Lower leg skin (tissue), 3 donors: Measurements from ENCODE around the gene FAM174B.

Experiments used
- CTCF ChIP-seq, 3 donors: fragments of 450-650 bp; IDR thresholded peaks; one replicate each; pipeline ENCODE4 v1.5.1; 2016; ENCODE audit warnings: antibody characterized with exemption in 3 of 3, mild to moderate bottlenecking in 3 of 3, moderate library complexity in 2 of 3
- POLR2A ChIP-seq, 2 donors: fragments of 450-650 bp; IDR thresholded peaks; one replicate each; pipeline ENCODE4 v1.6.1; 2016 to 2017; ENCODE audit warnings: antibody characterized with exemption in 2 of 2, mild to moderate bottlenecking in 1 of 2, moderate library complexity in 1 of 2

DNA sequence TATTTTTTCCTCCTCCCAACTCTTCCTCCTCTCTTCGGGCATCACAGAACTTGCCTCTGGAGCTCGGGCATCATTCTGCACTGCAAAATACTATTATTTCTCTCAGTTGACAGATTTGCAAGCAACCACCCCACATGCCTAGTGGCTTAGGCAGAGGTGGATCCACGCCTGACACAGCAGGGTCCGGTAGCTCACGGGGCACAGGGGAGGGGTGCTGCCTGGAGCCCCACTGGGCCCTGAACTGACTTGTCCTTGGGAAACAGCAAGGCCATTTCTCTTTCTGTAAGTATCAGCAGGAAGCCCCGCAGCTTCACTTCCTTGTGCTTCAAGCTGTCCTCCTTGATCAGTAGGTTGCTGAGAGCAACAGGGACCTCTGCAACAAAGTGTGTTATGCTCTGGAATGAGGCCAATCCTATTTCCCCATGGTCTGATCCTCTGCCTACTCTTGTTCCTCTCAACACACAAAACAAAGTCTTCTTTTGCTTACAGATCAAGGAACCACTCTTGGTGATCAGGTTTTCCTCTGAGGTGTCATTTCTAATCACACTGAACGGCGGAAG is 69.1 kb downstream of the FAM174B start:
- no peak for TF ChIP-seq POLR2A (IDR thresholded peaks at IDR 0.05)
- TF ChIP-seq CTCF (IDR thresholded peaks at IDR 0.05): no peak
